PC-9 (cell line): Measurements from ENCODE around the gene NEUROG1. TPM values are rescaled to one million over a fixed set of nuclear protein-coding genes. Genes with fewer than 3 reads are reported as not detected.

Source experiments
- BruUV-seq: library from RNA; stranded (reverse); fragments of 400-500 nt; replicated peaks from 2 replicates; lab custom pipeline; 2021; lab: Mats Ljungman, UMichigan
- CTCF ChIA-PET: fragments of 300-600 bp; sonication (Branson Sonifier 250); formaldehyde crosslinking; loops from one replicate; lab custom pipeline; 2022; ENCODE audit warnings: antibody characterized with exemption; lab: Charles Lee
- POLR2A ChIA-PET: fragments of 300-600 bp; sonication (Branson Sonifier 250); formaldehyde crosslinking; loops from one replicate; lab custom pipeline; 2022; ENCODE audit warnings: antibody characterized with exemption; ENCODE audit not compliant: unreplicated experiment; lab: Charles Lee
- DNase-seq, 2 experiments: peaks; one replicate each; pipeline versions ENCODE4 v3.0.0 to v3.0.0-alpha.2; 2015 to 2022; ENCODE audit warnings: mixed read lengths in 1 of 2
- H2AFZ ChIP-seq: fragments of 200-600 bp; sonication (generic); 2 replicates; pipeline ENCODE4 v1.8.1; 2017; ENCODE audit warnings: antibody characterized with exemption
- H3F3A ChIP-seq: fragments of 200-600 bp; sonication (generic); 2 replicates; pipeline ENCODE4 v1.8.1; 2017; ENCODE audit warnings: antibody characterized with exemption, mild to moderate bottlenecking, low read depth; ENCODE audit not compliant: insufficient read depth
- H3K27ac ChIP-seq: fragments of 200-600 bp; sonication (generic); 2 replicates; pipeline ENCODE4 v1.6.1; 2016; ENCODE audit warnings: mixed run types
- H3K27me3 ChIP-seq: fragments of 200-600 bp; sonication (generic); 2 replicates; pipeline ENCODE4 v1.6.1; 2016; ENCODE audit warnings: low read depth, mixed run types; ENCODE audit not compliant: insufficient read depth
- H3K36me3 ChIP-seq: fragments of 200-600 bp; sonication (generic); 2 replicates; pipeline ENCODE4 v1.6.1; 2016; ENCODE audit warnings: low read depth, mixed run types
- H3K4me1 ChIP-seq: fragments of 200-600 bp; sonication (generic); replicated peaks from 2 replicates; pipeline ENCODE4 v1.6.1; 2016; ENCODE audit warnings: mixed run types; ENCODE audit not compliant: insufficient read depth
- H3K4me2 ChIP-seq: fragments of 200-600 bp; sonication (generic); 2 replicates; pipeline ENCODE4 v1.6.1; 2017; ENCODE audit warnings: mixed run types
- H3K4me3 ChIP-seq: fragments of 200-600 bp; sonication (generic); 2 replicates; pipeline ENCODE4 v1.6.1; 2016; ENCODE audit warnings: mixed run types
- H3K79me2 ChIP-seq: fragments of 200-600 bp; sonication (generic); 2 replicates; pipeline ENCODE4 v1.6.1; 2017; ENCODE audit warnings: low read depth, mixed run types
- H3K9me2 ChIP-seq: fragments of 200-600 bp; sonication (generic); 2 replicates; pipeline ENCODE4 v1.8.1; 2017; ENCODE audit warnings: mild to moderate bottlenecking; ENCODE audit not compliant: insufficient read depth
- H3K9me3 ChIP-seq: fragments of 200-600 bp; sonication (generic); 2 replicates; pipeline ENCODE4 v1.8.1; 2016; ENCODE audit warnings: low read depth; ENCODE audit not compliant: insufficient read depth
- H4K20me1 ChIP-seq: fragments of 200-600 bp; sonication (generic); 2 replicates; pipeline ENCODE4 v1.8.1; 2017; ENCODE audit not compliant: insufficient read depth
- EZH2 ChIP-seq: fragments of 200-600 bp; sonication (generic); IDR thresholded peaks from 2 replicates; pipeline ENCODE4 v1.8.0; 2017; ENCODE audit warnings: antibody characterized with exemption, low read depth
- intact Hi-C: fragments of 100-400 bp; cut with micrococcal nuclease; formaldehyde crosslinking; loops from one replicate; pipeline ENCODE4 v1.10.0; 2022; ENCODE audit not compliant: unreplicated experiment
- total RNA-seq: library from RNA; stranded (reverse); gene quantifications from 2 replicates; pipeline ENCODE4 v1.2.3, GENCODE V29; 2021
- TF ChIP-seq, protein P1 (sequence below): fragments of 200-600 bp; sonication (generic); conservative IDR thresholded peaks from 2 replicates; pipeline ENCODE4 v1.6.1; 2017; ENCODE audit warnings: mixed run types, antibody characterized with exemption, mild to moderate bottlenecking, moderate library complexity

Gene NEUROG1
- total RNA-seq, 1 experiment from 2014 or later = not detected

DNA sequence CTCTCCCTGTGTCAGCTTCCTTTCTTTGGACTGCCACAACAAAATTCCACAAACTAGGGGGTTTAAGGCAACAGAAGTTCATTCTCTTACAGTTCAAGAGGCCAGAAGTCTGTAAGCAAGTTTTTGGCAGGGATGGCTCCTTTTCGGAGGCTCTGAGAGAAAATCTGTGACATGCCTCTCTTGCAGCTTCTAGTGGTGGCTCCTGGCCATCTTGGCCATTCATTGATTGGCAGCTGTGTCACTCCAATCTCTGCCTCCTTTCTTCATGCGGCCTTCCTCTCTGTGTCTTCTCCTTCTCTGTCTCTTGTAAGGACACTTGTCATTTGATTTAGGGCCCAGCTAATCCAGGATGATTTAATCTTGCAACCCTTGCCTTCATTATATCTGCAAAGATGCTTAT, 2.0 kb upstream of the NEUROG1 start:
- H3K4me3 ChIP-seq = no peak overlapping the region
- no peak overlapping the region for H2AFZ ChIP-seq
- H3K9me3 ChIP-seq = no peaks in the 10 kb centered on the region
- no peaks in the 10 kb centered on the region for H3K4me1 ChIP-seq
- POLR2A ChIA-PET = no interaction called here
- no peaks in the 10 kb centered on the region for H3K36me3 ChIP-seq
- no peaks in the 10 kb centered on the region for H4K20me1 ChIP-seq
- no peaks in the 10 kb centered on the region for H3K79me2 ChIP-seq
- TF ChIP-seq, protein P1, sequence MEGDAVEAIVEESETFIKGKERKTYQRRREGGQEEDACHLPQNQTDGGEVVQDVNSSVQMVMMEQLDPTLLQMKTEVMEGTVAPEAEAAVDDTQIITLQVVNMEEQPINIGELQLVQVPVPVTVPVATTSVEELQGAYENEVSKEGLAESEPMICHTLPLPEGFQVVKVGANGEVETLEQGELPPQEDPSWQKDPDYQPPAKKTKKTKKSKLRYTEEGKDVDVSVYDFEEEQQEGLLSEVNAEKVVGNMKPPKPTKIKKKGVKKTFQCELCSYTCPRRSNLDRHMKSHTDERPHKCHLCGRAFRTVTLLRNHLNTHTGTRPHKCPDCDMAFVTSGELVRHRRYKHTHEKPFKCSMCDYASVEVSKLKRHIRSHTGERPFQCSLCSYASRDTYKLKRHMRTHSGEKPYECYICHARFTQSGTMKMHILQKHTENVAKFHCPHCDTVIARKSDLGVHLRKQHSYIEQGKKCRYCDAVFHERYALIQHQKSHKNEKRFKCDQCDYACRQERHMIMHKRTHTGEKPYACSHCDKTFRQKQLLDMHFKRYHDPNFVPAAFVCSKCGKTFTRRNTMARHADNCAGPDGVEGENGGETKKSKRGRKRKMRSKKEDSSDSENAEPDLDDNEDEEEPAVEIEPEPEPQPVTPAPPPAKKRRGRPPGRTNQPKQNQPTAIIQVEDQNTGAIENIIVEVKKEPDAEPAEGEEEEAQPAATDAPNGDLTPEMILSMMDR = no peak
- no peak for TF ChIP-seq EZH2
- H3K27ac ChIP-seq = no peak overlapping the region
- H3F3A ChIP-seq = no peaks in the 10 kb centered on the region
- no TSS peak for BruUV-seq
- CTCF ChIA-PET = no interaction called here
- no peak overlapping the region for H3K4me2 ChIP-seq
- no peak for DNase-seq
- H3K9me2 ChIP-seq = no peaks in the 10 kb centered on the region
- peaks cover 82% of the 10 kb centered on the region for H3K27me3 ChIP-seq
- intact Hi-C loops = no loop called here

GRCh38 chr5:135537271-135537670, 1.5 kb upstream of the NEUROG1 start:
- H3K79me2 ChIP-seq = no peaks in the 10 kb centered on the region
- H3K4me3 ChIP-seq = no peak overlapping the region
- H3K9me3 ChIP-seq = no peaks in the 10 kb centered on the region
- no peak for DNase-seq
- H4K20me1 ChIP-seq = no peaks in the 10 kb centered on the region
- ChIA-PET POLR2A (no interaction called here), CTCF (no interaction called here)
- H3K36me3 ChIP-seq = no peaks in the 10 kb centered on the region
- peaks cover 81% of the 10 kb centered on the region for H3K27me3 ChIP-seq
- H3K4me1 ChIP-seq = no peaks in the 10 kb centered on the region
- H3K4me2 ChIP-seq = no peak overlapping the region
- no peak overlapping the region for H2AFZ ChIP-seq
- H3K27ac ChIP-seq = no peak overlapping the region
- BruUV-seq = no TSS peak
- intact Hi-C loops = no loop called here
- TF ChIP-seq, protein P1 = no peak
- no peak for TF ChIP-seq EZH2
- no peaks in the 10 kb centered on the region for H3K9me2 ChIP-seq
- no peaks in the 10 kb centered on the region for H3F3A ChIP-seq

DNA sequence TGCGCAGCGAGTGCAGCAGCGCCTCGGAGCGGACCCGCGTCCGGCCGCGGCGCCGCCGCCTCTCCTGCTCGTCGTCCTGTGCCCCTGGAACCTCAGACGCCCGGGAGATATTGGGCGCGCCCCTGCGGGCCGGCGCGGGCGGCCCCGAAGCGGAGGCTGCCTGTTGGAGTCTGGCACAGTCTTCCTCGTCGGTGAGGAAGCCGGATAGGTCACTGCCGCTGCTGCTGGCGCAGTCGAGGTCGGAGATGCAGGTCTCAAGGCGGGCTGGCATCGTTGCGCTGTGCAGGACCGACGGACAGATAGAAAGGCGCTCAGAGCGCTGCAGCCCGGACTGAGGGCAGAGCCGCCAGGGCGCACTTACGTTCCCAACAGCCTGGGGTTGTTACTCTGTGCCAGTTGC, 344 bp downstream of the NEUROG1 start:
- ChIA-PET POLR2A (no interaction called here), CTCF (no interaction called here)
- no peaks in the 10 kb centered on the region for H3K9me2 ChIP-seq
- no peak for TF ChIP-seq EZH2
- TF ChIP-seq, protein P1 = no peak
- no peaks in the 10 kb centered on the region for H4K20me1 ChIP-seq
- H3K4me1 ChIP-seq = no peaks in the 10 kb centered on the region
- no peaks in the 10 kb centered on the region for H3K79me2 ChIP-seq
- no peaks in the 10 kb centered on the region for H3K36me3 ChIP-seq
- no peak overlapping the region for H3K4me3 ChIP-seq
- no peak overlapping the region for H2AFZ ChIP-seq
- H3K27ac ChIP-seq = no peak overlapping the region
- H3K4me2 ChIP-seq = no peak overlapping the region
- intact Hi-C loops = no loop called here
- no peak for DNase-seq
- BruUV-seq = no TSS peak
- peaks cover 81% of the 10 kb centered on the region for H3K27me3 ChIP-seq
- no peaks in the 10 kb centered on the region for H3K9me3 ChIP-seq
- H3F3A ChIP-seq = no peaks in the 10 kb centered on the region
